Astrocyte (in vitro differentiated cells and primary cell): ENCODE data around the gene UBTD2.

Source experiments
- CTCF ChIP-seq: IDR thresholded peaks from 2 replicates; pipeline ENCODE4 v1.5.1; 2011; ENCODE audit warnings: low read depth, mild to moderate bottlenecking, inconsistent platforms, low read length, moderate library complexity; ENCODE audit not compliant: insufficient read depth
- EZH2 ChIP-seq: IDR thresholded peaks from 2 replicates; pipeline ENCODE4 v1.6.1; 2012; ENCODE audit warnings: mild to moderate bottlenecking, low read length, inconsistent platforms; ENCODE audit not compliant: insufficient read depth

- no peak for TF ChIP-seq CTCF
- TF ChIP-seq EZH2: no peak
These were observed 10.3 kb upstream of the UBTD2 start for GRCh38 chr5:172293745-172294342.
